K562 (cell line): ENCODE results near the gene AGR2. TPM values are rescaled to one million over a fixed set of nuclear protein-coding genes. Genes with fewer than 3 reads are reported as not detected.

Experiments
- ATAC-seq: fragments of 200-7000 bp; cut with Tn5 transposase; 3 replicates; pipeline ENCODE4 v1.9.1; 2020; ENCODE audit warnings: moderate library complexity
- BruUV-seq: library from RNA; stranded (reverse); fragments of 400-500 nt; replicated peaks from 2 replicates; lab custom pipeline; 2021; lab: Mats Ljungman, UMichigan
- CTCF ChIA-PET: fragments of 300-600 bp; formaldehyde crosslinking; extraction: SDS; loops from one replicate; lab custom pipeline; 2021; ENCODE audit warnings: low intra/inter-chr PET ratio; lab: Yijun Ruan, JAX
- POLR2A ChIA-PET: fragments of 300-600, 350-650 bp; sonication (Branson Sonifier 250); formaldehyde crosslinking; extraction: SDS; loops from one replicate; lab custom pipeline; 2021; ENCODE audit warnings: antibody characterized with exemption, inconsistent platforms; lab: Yijun Ruan, JAX
- DNase-seq, 4 experiments: peaks; one replicate each; pipeline versions ENCODE4 v3.0.0 to v3.0.0-alpha.2; 2011 to 2018; ENCODE audit warnings: low spot score in 3 of 4, mixed read lengths in 3 of 4; ENCODE audit errors: extremely low read depth in 1 of 4
- FAIRE-seq: peaks from 2 replicates; lab custom pipeline; 2011; peaks lifted over from hg19 to GRCh38; lab: Jason Lieb, UNC
- H2AFZ ChIP-seq: 2 replicates; pipeline ENCODE4 v1.6.0; 2011; ENCODE audit warnings: low read depth, low read length, control low read depth, inconsistent platforms
- H3K27ac ChIP-seq: fragments of 200-600 bp; 3 replicates; pipeline ENCODE4 v1.8.0; 2011; ENCODE audit warnings: low read depth, mild to moderate bottlenecking, control low read depth, inconsistent platforms, low read length, moderate library complexity, mixed read lengths; ENCODE audit errors: extremely low read depth
- H3K27me3 ChIP-seq, 2 experiments: fragments of 300-600 bp in 1 of 2; 2 replicates in 1 of 2; 3 replicates in 1 of 2; pipeline versions ENCODE4 v1.6.0 to v1.8.0; 2011; ENCODE audit warnings: inconsistent platforms in 2 of 2, low read length in 2 of 2, mild to moderate bottlenecking in 1 of 2, mixed read lengths in 1 of 2, moderate library complexity in 1 of 2; ENCODE audit not compliant: control insufficient read depth in 2 of 2, insufficient read depth in 2 of 2
- H3K36me3 ChIP-seq: fragments of 300-600 bp; 3 replicates; pipeline ENCODE4 v1.8.0; 2011; ENCODE audit warnings: mild to moderate bottlenecking, low read length, inconsistent platforms; ENCODE audit not compliant: control insufficient read depth, insufficient read depth
- H3K4me1 ChIP-seq, 2 experiments: fragments of 200-600 bp in 1 of 2; replicated peaks in 1 of 2; 2 replicates in 1 of 2; 3 replicates in 1 of 2; pipeline versions ENCODE4 v1.5.1 to v1.8.0; 2011; ENCODE audit warnings: inconsistent platforms in 2 of 2, low read length in 2 of 2, mild to moderate bottlenecking in 1 of 2, mixed read lengths in 1 of 2, moderate library complexity in 1 of 2; ENCODE audit not compliant: control insufficient read depth in 2 of 2, insufficient read depth in 2 of 2
- H3K4me2 ChIP-seq: 2 replicates; pipeline ENCODE4 v1.6.1; 2011; ENCODE audit warnings: low read length, control low read depth, inconsistent platforms, mixed read lengths; ENCODE audit not compliant: insufficient read depth
- H3K4me3 ChIP-seq: fragments of 200-600 bp; sonication (generic), shearing (Covaris generic); 2 replicates; pipeline ENCODE4 v1.5.1; 2016; ENCODE audit warnings: control low read depth, inconsistent platforms
- H3K79me2 ChIP-seq: fragments of 200-600 bp; 3 replicates; pipeline ENCODE4 v1.8.0; 2011; ENCODE audit warnings: low read length, inconsistent platforms; ENCODE audit not compliant: control insufficient read depth, insufficient read depth
- H3K9ac ChIP-seq, 2 experiments: 2 replicates each; pipeline versions ENCODE4 v1.6.0 to v1.6.1; 2011; ENCODE audit warnings: low read depth in 2 of 2, low read length in 2 of 2, control low read depth in 1 of 2, inconsistent platforms in 1 of 2, mild to moderate bottlenecking in 1 of 2, mixed read lengths in 1 of 2; ENCODE audit not compliant: insufficient read depth in 1 of 2
- H3K9me1 ChIP-seq: one replicate; pipeline ENCODE4 v1.6.0; 2011; ENCODE audit warnings: inconsistent platforms, mild to moderate bottlenecking, low read length, moderate library complexity; ENCODE audit not compliant: control insufficient read depth, insufficient read depth
- H3K9me3 ChIP-seq: replicated peaks from 2 replicates; pipeline ENCODE4 v1.5.1; 2011; ENCODE audit warnings: low read depth, low read length, inconsistent platforms; ENCODE audit not compliant: control insufficient read depth, insufficient read depth
- H4K20me1 ChIP-seq: replicated peaks from 2 replicates; pipeline ENCODE4 v1.6.1; 2011; ENCODE audit warnings: low read length, inconsistent platforms, mixed read lengths; ENCODE audit not compliant: control insufficient read depth, insufficient read depth
- BDP1 ChIP-seq: IDR thresholded peaks from 3 replicates; pipeline ENCODE4 v1.6.1; 2011; ENCODE audit not compliant: insufficient read length, insufficient read depth
- CBFA2T2 ChIP-seq: fragments of 450-650 bp; conservative IDR thresholded peaks from 2 replicates; pipeline ENCODE4 v1.6.1; 2017; ENCODE audit warnings: mild to moderate bottlenecking
- ELF2 ChIP-seq: fragments of 250-450 bp; sonication (Bioruptor Pico); IDR thresholded peaks from 2 replicates; pipeline ENCODE4 v1.5.0; 2021; ENCODE audit warnings: mild to moderate bottlenecking
- HDAC6 ChIP-seq: IDR thresholded peaks from 2 replicates; pipeline ENCODE4 v1.6.1; 2012; ENCODE audit warnings: low read depth, mild to moderate bottlenecking, control low read depth, inconsistent platforms, low read length, moderate library complexity
- HDAC8 ChIP-seq: fragments of 450-650 bp; IDR thresholded peaks from 2 replicates; pipeline ENCODE4 v1.6.1; 2016; ENCODE audit warnings: mild to moderate bottlenecking, missing genetic modification characterization, moderate library complexity, missing compliant biosample characterization
- HEY1 ChIP-seq: fragments of 250-450 bp; sonication (Bioruptor Pico); IDR thresholded peaks from 2 replicates; pipeline ENCODE4 v1.5.0; 2020; ENCODE audit warnings: mild to moderate bottlenecking, moderate library complexity, borderline replicate concordance
- NCOR1 ChIP-seq: fragments of 450-650 bp; IDR thresholded peaks from 2 replicates; pipeline ENCODE4 v1.6.1; 2016; ENCODE audit warnings: mild to moderate bottlenecking, moderate library complexity
- NR2C1 ChIP-seq, 2 experiments: fragments of 450-650 bp; IDR thresholded peaks; 2 replicates each; pipeline ENCODE4 v1.6.1; 2017; ENCODE audit warnings: mild to moderate bottlenecking in 2 of 2, antibody characterized with exemption in 1 of 2, inconsistent platforms in 1 of 2, missing compliant biosample characterization in 1 of 2, missing genetic modification characterization in 1 of 2
- STAT5A ChIP-seq: IDR thresholded peaks from 2 replicates; pipeline ENCODE4 v1.6.1; 2012; ENCODE audit warnings: low read length, inconsistent platforms, borderline replicate concordance
- ZKSCAN1 ChIP-seq: fragments of 150-350 bp; IDR thresholded peaks from 2 replicates; pipeline ENCODE4 v1.6.1; 2016; ENCODE audit warnings: low read depth, low read length
- ZNF408 ChIP-seq: fragments of 250-450 bp; sonication (Bioruptor Pico); IDR thresholded peaks from 2 replicates; pipeline ENCODE4 v1.4.0; 2020; ENCODE audit warnings: low read depth, mild to moderate bottlenecking, moderate library complexity
- ZNF780A ChIP-seq: fragments of 250-450 bp; sonication (Bioruptor Pico); IDR thresholded peaks from 2 replicates; pipeline ENCODE4 v1.5.0; 2021; ENCODE audit warnings: mild to moderate bottlenecking
- WGBS: fragments of 100-300 bp; shearing (Covaris generic); methylation state at CpG from one replicate; pipeline ENCODE4 v1.1.6; 2016; ENCODE audit warnings: low coverage, mixed read lengths; ENCODE audit not compliant: insufficient coverage; ENCODE audit errors: missing lambda C conversion rate; 5-methylcytosine and 5-hydroxymethylcytosine counted together
- in situ Hi-C: fragments of 300-500 bp; cut with MboI; formaldehyde crosslinking; loops from 4 replicates; pipeline ENCODE4 v1.15.0; 2018; ENCODE audit warnings: inconsistent platforms, mixed read lengths
- intact Hi-C: fragments of 100-400 bp; cut with micrococcal nuclease; formaldehyde crosslinking; loops from 2 replicates; pipeline ENCODE4 v1.14.2; 2022
- polyA plus RNA-seq, 8 experiments: library from polyadenylated mRNA; depleted of rRNA in 4 of 8; stranded (reverse) in 5 of 8; unstranded in 3 of 8; fragments of >200 nt; fragmentation: Nextera tagmentation in 2 of 8; fragmentation: Illumina TruSeq in 1 of 8; extraction: Ambion mirVana in 2 of 8; extraction: Trizol in 1 of 8; gene quantifications; 2 replicates each; pipeline versions ENCODE4 v1.2.1 to v1.2.3, GENCODE V29; 2011 to 2014; ENCODE audit warnings: inconsistent platforms in 1 of 8, missing spikeins in 1 of 8
- total RNA-seq, 7 experiments: library from RNA; depleted of rRNA in 6 of 7; stranded (reverse); fragments of >200 nt in 6 of 7; fragmentation: Illumina TruSeq in 2 of 7; extraction: Trizol in 2 of 7; gene quantifications; 2 replicates each; pipeline versions ENCODE4 v1.2.1 to v1.2.3, GENCODE V29; 2011 to 2021; ENCODE audit warnings: low replicate concordance in 1 of 7
- TF ChIP-seq, protein P1 (sequence below), 3 experiments: fragments of 200-800 bp in 1 of 3; fragments of 250-450 bp in 1 of 3; fragments of 450-650 bp in 1 of 3; sonication (Bioruptor Pico) in 1 of 3; sonication (Bioruptor generic) in 1 of 3; formaldehyde crosslinking in 1 of 3; IDR thresholded peaks; 2 replicates each; pipeline versions ENCODE4 v1.6.1 to v1.8.0; 2016 to 2022; ENCODE audit warnings: mild to moderate bottlenecking in 2 of 3, missing genetic modification characterization in 2 of 3, missing compliant biosample characterization in 1 of 3, moderate library complexity in 1 of 3
- TF ChIP-seq, protein P2 (sequence below), 2 experiments: IDR thresholded peaks; 2 replicates each; pipeline ENCODE4 v1.6.1; 2012; ENCODE audit warnings: improper control_type of control experiment in 2 of 2, low read depth in 2 of 2, low read length in 2 of 2, borderline replicate concordance in 1 of 2

The AGR2 gene
- total and polyA plus RNA-seq, 9 of the 15 experiments (the other 6 are each of a cell fraction or from before 2014, with no cell fraction given): 0.66 TPM; not detected in 8

GRCh38 chr7:16838386-16838785, 33.6 kb upstream of the AGR2 start:
- DNase-seq (no peak), ATAC-seq (no peak), FAIRE-seq (no peak)
- Histone ChIP-seq H2AFZ (no peak overlapping the region), H4K20me1 (no peaks in the 10 kb centered on the region), H3K27me3 (peaks cover 0 to 5% of the 10 kb centered on the region in 2 experiments; a peak in 2 of 5 replicates), H3K9ac (no peak overlapping the region), H3K4me1 (no peaks in the 10 kb centered on the region), H3K9me3 (no peaks in the 10 kb centered on the region), H3K79me2 (no peaks in the 10 kb centered on the region)
- CTCF ChIA-PET: no interaction called here
- intact Hi-C loops: no loop called here
- no TSS peak for BruUV-seq
- 0% methylated on average over 3 of the region's 3 CpGs for WGBS
- TF ChIP-seq, protein P1, sequence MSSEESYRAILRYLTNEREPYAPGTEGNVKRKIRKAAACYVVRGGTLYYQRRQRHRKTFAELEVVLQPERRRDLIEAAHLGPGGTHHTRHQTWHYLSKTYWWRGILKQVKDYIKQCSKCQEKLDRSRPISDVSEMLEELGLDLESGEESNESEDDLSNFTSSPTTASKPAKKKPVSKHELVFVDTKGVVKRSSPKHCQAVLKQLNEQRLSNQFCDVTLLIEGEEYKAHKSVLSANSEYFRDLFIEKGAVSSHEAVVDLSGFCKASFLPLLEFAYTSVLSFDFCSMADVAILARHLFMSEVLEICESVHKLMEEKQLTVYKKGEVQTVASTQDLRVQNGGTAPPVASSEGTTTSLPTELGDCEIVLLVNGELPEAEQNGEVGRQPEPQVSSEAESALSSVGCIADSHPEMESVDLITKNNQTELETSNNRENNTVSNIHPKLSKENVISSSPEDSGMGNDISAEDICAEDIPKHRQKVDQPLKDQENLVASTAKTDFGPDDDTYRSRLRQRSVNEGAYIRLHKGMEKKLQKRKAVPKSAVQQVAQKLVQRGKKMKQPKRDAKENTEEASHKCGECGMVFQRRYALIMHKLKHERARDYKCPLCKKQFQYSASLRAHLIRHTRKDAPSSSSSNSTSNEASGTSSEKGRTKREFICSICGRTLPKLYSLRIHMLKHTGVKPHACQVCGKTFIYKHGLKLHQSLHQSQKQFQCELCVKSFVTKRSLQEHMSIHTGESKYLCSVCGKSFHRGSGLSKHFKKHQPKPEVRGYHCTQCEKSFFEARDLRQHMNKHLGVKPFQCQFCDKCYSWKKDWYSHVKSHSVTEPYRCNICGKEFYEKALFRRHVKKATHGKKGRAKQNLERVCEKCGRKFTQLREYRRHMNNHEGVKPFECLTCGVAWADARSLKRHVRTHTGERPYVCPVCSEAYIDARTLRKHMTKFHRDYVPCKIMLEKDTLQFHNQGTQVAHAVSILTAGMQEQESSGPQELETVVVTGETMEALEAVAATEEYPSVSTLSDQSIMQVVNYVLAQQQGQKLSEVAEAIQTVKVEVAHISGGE (CRISPR knock-in tag; IDR thresholded peaks at IDR 0.05): no peak
- no peak for TF ChIP-seq HEY1 (CRISPR knock-in tag)
- TF ChIP-seq ELF2 (CRISPR knock-in tag): no peak
- TF ChIP-seq HDAC8: no peak
- no peak for TF ChIP-seq STAT5A
- TF ChIP-seq ZNF780A (CRISPR knock-in tag): no peak
- no peak for TF ChIP-seq HDAC6
- no peak for TF ChIP-seq NR2C1 (IDR thresholded peaks at IDR 0.05)
- TF ChIP-seq NR2C1 (tag; IDR thresholded peaks at IDR 0.05): no peak
- no peak for TF ChIP-seq ZNF408 (CRISPR knock-in tag)
- TF ChIP-seq CBFA2T2: no peak
- no peak for TF ChIP-seq ZKSCAN1
- TF ChIP-seq, protein P2, sequence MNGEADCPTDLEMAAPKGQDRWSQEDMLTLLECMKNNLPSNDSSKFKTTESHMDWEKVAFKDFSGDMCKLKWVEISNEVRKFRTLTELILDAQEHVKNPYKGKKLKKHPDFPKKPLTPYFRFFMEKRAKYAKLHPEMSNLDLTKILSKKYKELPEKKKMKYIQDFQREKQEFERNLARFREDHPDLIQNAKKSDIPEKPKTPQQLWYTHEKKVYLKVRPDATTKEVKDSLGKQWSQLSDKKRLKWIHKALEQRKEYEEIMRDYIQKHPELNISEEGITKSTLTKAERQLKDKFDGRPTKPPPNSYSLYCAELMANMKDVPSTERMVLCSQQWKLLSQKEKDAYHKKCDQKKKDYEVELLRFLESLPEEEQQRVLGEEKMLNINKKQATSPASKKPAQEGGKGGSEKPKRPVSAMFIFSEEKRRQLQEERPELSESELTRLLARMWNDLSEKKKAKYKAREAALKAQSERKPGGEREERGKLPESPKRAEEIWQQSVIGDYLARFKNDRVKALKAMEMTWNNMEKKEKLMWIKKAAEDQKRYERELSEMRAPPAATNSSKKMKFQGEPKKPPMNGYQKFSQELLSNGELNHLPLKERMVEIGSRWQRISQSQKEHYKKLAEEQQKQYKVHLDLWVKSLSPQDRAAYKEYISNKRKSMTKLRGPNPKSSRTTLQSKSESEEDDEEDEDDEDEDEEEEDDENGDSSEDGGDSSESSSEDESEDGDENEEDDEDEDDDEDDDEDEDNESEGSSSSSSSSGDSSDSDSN (IDR thresholded peaks at IDR 0.05; ENCODE audit: borderline replicate concordance in 1 of 2, low read depth in 2 of 2, low read length in 2 of 2): no peak
- TF ChIP-seq BDP1: no peak
- TF ChIP-seq NCOR1: no peak
- TF ChIP-seq, all 486 proteins: peak for 0
- Histone ChIP-seq H3K27ac (no peak overlapping the region), H3K4me3 (no peak overlapping the region), H3K4me2 (no peak overlapping the region), H3K9me1 (no peaks in the 10 kb centered on the region), H3K36me3 (no peaks in the 10 kb centered on the region)
- POLR2A ChIA-PET: interaction anchor here (1.0 to 1.6 kb wide), 2 partner anchors 10 to 21 kb away, joined by 4 to 6 read pairs; no protein-coding TSS in a partner anchor
- in situ Hi-C loops: no loop called here
